ENCODE measurements around the gene MST1R.

Gene MST1R

GRCh38 chr3:49855662-49856061 is 48.0 kb downstream of the MST1R start:
- 75% methylated on average over 5 of the region's 5 CpGs for WGBS
- Histone ChIP-seq H3K9me3 (ENCODE audit: insufficient read depth, low read depth, low read length) (no peaks in the 10 kb centered on the region), H3K27me3 (ENCODE audit: insufficient read depth, low read length) (no peaks in the 10 kb centered on the region), H3K36me3 (ENCODE audit: insufficient read depth, low read length) (peaks cover 15% of the 10 kb centered on the region), H3K9ac (ENCODE audit: low read depth, low read length) (peak overlapping the region; percentile 78), H3K27ac (ENCODE audit: low read depth, low read length) (no peak overlapping the region), H3K4me3 (ENCODE audit: low read length) (peak overlapping the region; percentile 76), H3K4me1 (ENCODE audit: insufficient read depth, low read length) (0 out of 2 replicates have a peak, but pooled peaks cover 7% of the 10 kb centered on the region)

- Histone ChIP-seq H3K9me3 (ENCODE audit: insufficient read depth, low read depth, low read length) (no peaks in the 10 kb centered on the region), H3K27ac (ENCODE audit: low read depth, low read length) (no peak overlapping the region), H3K9ac (ENCODE audit: low read depth, low read length) (no peak overlapping the region), H3K4me3 (ENCODE audit: low read length) (no peak overlapping the region), H3K27me3 (ENCODE audit: insufficient read depth, low read length) (no peaks in the 10 kb centered on the region), H3K36me3 (ENCODE audit: insufficient read depth, low read length) (peaks cover 70% of the 10 kb centered on the region), H3K4me1 (ENCODE audit: insufficient read depth, low read length) (no peaks in the 10 kb centered on the region)
- 94% methylated on average over 2 of the region's 3 CpGs for WGBS
These were observed 58.0 kb downstream of the MST1R start for GRCh38 chr3:49845694-49846093.

DNA sequence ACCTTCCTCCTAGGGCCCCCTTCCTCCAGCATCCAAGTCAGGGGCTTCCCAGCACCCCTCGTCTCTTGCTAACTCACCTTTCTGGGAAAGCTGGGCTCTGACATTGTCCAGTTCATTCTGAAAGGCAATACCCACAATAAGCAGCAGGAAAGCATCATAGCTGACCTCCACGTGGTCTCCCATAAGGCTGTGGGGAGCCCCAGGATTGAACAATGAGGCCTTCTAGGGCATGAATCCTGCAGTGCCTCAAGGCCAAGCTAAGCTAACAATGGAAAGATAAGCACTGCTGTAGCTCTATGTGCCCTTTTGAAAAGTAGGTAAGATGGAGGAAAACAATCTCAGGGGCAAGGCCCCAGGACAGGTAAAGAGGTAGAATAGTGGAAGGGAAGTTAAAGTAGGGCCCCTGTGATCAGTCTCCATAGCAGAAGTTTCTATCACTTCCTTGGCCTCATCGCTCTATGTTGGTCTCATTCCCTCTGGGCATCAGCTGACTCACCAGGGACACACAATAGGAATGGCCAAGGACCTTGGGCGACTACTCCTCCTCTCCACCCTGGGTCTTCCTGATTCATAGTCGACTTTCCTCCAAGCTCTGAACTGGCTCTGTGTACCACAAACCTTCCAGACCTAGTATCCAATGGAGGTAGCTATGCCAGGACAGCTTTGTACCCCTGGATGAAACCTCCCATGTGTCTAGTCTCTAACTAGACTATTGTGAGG is 59.0 kb downstream of the MST1R start:
- no peaks in the 10 kb centered on the region for H3K9me3 ChIP-seq (ENCODE audit: insufficient read depth, low read depth, low read length)
- no peaks in the 10 kb centered on the region for H3K4me1 ChIP-seq (ENCODE audit: insufficient read depth, low read length)
- 84% methylated on average over 5 of the region's 5 CpGs for WGBS
- no peaks in the 10 kb centered on the region for H3K27me3 ChIP-seq (ENCODE audit: insufficient read depth, low read length)
- H3K4me3 ChIP-seq (ENCODE audit: low read length), result no peak overlapping the region
- no peak overlapping the region for H3K9ac ChIP-seq (ENCODE audit: low read depth, low read length)
- H3K27ac ChIP-seq (ENCODE audit: low read depth, low read length), result no peak overlapping the region
- peaks cover 72% of the 10 kb centered on the region for H3K36me3 ChIP-seq (ENCODE audit: insufficient read depth, low read length)

- Histone ChIP-seq H3K4me3 (ENCODE audit: low read length) (no peak overlapping the region), H3K4me1 (ENCODE audit: insufficient read depth, low read length) (no peaks in the 10 kb centered on the region), H3K9me3 (ENCODE audit: insufficient read depth, low read depth, low read length) (no peaks in the 10 kb centered on the region), H3K36me3 (ENCODE audit: insufficient read depth, low read length) (peaks cover 77% of the 10 kb centered on the region), H3K27ac (ENCODE audit: low read depth, low read length) (no peak overlapping the region), H3K27me3 (ENCODE audit: insufficient read depth, low read length) (no peaks in the 10 kb centered on the region), H3K9ac (ENCODE audit: low read depth, low read length) (no peak overlapping the region)
- WGBS, result 85% methylated on average over 3 of the region's 3 CpGs
These were observed 60.7 kb downstream of the MST1R start for GRCh38 chr3:49842843-49843517.

DNA sequence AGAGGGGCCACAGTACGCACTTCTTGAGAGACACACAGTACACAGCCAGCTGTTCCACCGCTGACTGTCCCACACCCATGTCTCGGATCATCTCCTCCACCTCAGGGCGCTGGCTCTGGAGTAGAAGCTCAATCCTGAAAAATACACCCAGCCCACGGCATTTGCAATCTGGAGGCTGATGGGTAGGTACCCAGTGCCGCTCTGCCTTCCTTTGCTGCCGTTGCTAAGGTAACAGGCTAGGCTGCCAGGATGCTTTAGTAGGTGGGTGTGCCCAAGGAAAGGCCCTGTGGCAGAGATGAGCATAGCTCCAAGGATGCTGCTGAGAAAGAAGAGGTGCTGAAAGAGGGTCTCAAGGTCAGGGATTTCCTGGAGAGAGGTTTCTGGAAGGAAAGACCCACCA is 61.9 kb downstream of the MST1R start:
- H3K27me3 ChIP-seq (ENCODE audit: insufficient read depth, low read length), result no peaks in the 10 kb centered on the region
- no peak overlapping the region for H3K4me3 ChIP-seq (ENCODE audit: low read length)
- H3K27ac ChIP-seq (ENCODE audit: low read depth, low read length), result no peak overlapping the region
- H3K36me3 ChIP-seq (ENCODE audit: insufficient read depth, low read length), result peaks cover 78% of the 10 kb centered on the region
- H3K9ac ChIP-seq (ENCODE audit: low read depth, low read length), result no peak overlapping the region
- 94% methylated on average over 7 of the region's 7 CpGs for WGBS
- no peaks in the 10 kb centered on the region for H3K9me3 ChIP-seq (ENCODE audit: insufficient read depth, low read depth, low read length)
- H3K4me1 ChIP-seq (ENCODE audit: insufficient read depth, low read length), result no peaks in the 10 kb centered on the region

GRCh38 chr3:49841126-49841696 is 62.5 kb downstream of the MST1R start:
- H3K27ac ChIP-seq (ENCODE audit: low read depth, low read length), result 0 out of 2 replicates have a peak overlapping the region, but pooled peaks have one; percentile 18
- no peaks in the 10 kb centered on the region for H3K27me3 ChIP-seq (ENCODE audit: insufficient read depth, low read length)
- H3K4me1 ChIP-seq (ENCODE audit: insufficient read depth, low read length), result no peaks in the 10 kb centered on the region
- H3K36me3 ChIP-seq (ENCODE audit: insufficient read depth, low read length), result peaks cover 78% of the 10 kb centered on the region
- H3K9ac ChIP-seq (ENCODE audit: low read depth, low read length), result no peak overlapping the region
- no peak overlapping the region for H3K4me3 ChIP-seq (ENCODE audit: low read length)
- no peaks in the 10 kb centered on the region for H3K9me3 ChIP-seq (ENCODE audit: insufficient read depth, low read depth, low read length)

GRCh38 chr3:49840388-49840787 is 63.3 kb downstream of the MST1R start:
- H3K36me3 ChIP-seq (ENCODE audit: insufficient read depth, low read length), result peaks cover 71% of the 10 kb centered on the region
- H3K9ac ChIP-seq (ENCODE audit: low read depth, low read length), result no peak overlapping the region
- no peaks in the 10 kb centered on the region for H3K9me3 ChIP-seq (ENCODE audit: insufficient read depth, low read depth, low read length)
- H3K4me1 ChIP-seq (ENCODE audit: insufficient read depth, low read length), result no peaks in the 10 kb centered on the region
- H3K27me3 ChIP-seq (ENCODE audit: insufficient read depth, low read length), result no peaks in the 10 kb centered on the region
- H3K27ac ChIP-seq (ENCODE audit: low read depth, low read length), result no peak overlapping the region
- WGBS, result 87% methylated on average over 2 of the region's 2 CpGs
- H3K4me3 ChIP-seq (ENCODE audit: low read length), result no peak overlapping the region

- no peak overlapping the region for H3K27ac ChIP-seq (ENCODE audit: low read depth, low read length)
- H3K9me3 ChIP-seq (ENCODE audit: insufficient read depth, low read depth, low read length), result no peaks in the 10 kb centered on the region
- 71% methylated on average over 6 of the region's 6 CpGs for WGBS
- peaks cover 71% of the 10 kb centered on the region for H3K36me3 ChIP-seq (ENCODE audit: insufficient read depth, low read length)
- H3K27me3 ChIP-seq (ENCODE audit: insufficient read depth, low read length), result no peaks in the 10 kb centered on the region
- H3K4me1 ChIP-seq (ENCODE audit: insufficient read depth, low read length), result no peaks in the 10 kb centered on the region
- no peak overlapping the region for H3K9ac ChIP-seq (ENCODE audit: low read depth, low read length)
- H3K4me3 ChIP-seq (ENCODE audit: low read length), result no peak overlapping the region
These were observed 64.4 kb downstream of the MST1R start for GRCh38 chr3:49839193-49839809.
